Measurements from ENCODE around the gene RAP2A.

GRCh38 chr13:97431171-97431764, 2.7 kb upstream of the RAP2A start:
- TF ChIP-seq CTCF (IDR thresholded peaks at IDR 0.05; ENCODE audit: low read length), result no peak
- no peak for TF ChIP-seq EZH2 (optimal IDR thresholded peaks at IDR 0.05; ENCODE audit: low read depth, low read length)
- TF ChIP-seq EZH2phosphoT487 (IDR thresholded peaks at IDR 0.05; ENCODE audit: low read length), result no peak
